Measurements from ENCODE around the gene TLL1. TPM values are rescaled to one million over a fixed set of nuclear protein-coding genes. Genes with fewer than 3 reads are reported as not detected.

Gene TLL1
- total RNA-seq, 2 experiments from 2014 or later: not detected

DNA sequence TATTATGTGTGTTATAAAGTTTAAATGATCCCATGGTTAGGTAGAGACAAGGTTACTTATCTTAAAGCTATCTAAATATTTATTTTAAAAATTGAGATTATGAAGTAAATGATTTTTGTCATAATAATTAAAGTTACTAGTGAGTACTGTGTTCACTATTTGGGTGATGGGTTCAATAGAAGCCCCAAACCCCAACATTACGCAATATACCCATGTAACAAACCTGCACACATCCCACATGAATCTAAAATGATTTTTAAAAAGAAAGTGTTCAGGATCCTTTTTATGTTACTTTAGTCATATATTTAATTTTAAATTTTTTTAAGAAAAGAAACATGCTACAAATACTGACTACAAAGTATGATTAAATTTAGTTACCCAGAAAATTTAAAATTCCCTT, 193.9 kb downstream of the TLL1 start:
- no peak overlapping the region for H3K4me3 Mint-ChIP-seq
- no peaks in the 10 kb centered on the region for H3K9me3 Mint-ChIP-seq
- no peaks in the 10 kb centered on the region for H3K27me3 Mint-ChIP-seq
- ChIA-PET CTCF (no interaction called here), POLR2A (no interaction called here)
- no peak overlapping the region for H3K27ac Mint-ChIP-seq
- no peak for DNase-seq
- H3K4me1 Mint-ChIP-seq: no peaks in the 10 kb centered on the region
- H3K36me3 Mint-ChIP-seq (ENCODE audit: low read depth): no peaks in the 10 kb centered on the region

GRCh38 chr4:166067915-166068314, 194.9 kb downstream of the TLL1 start:
- ChIA-PET CTCF (no interaction called here), POLR2A (no interaction called here)
- Mint-ChIP-seq H3K27me3 (no peaks in the 10 kb centered on the region), H3K4me3 (no peak overlapping the region), H3K4me1 (no peaks in the 10 kb centered on the region), H3K27ac (no peak overlapping the region), H3K9me3 (no peaks in the 10 kb centered on the region), H3K36me3 (ENCODE audit: low read depth) (no peaks in the 10 kb centered on the region)
- DNase-seq: no peak

- no peaks in the 10 kb centered on the region for H3K4me1 Mint-ChIP-seq
- CTCF ChIA-PET: no interaction called here
- no peaks in the 10 kb centered on the region for H3K36me3 Mint-ChIP-seq (ENCODE audit: low read depth)
- POLR2A ChIA-PET: no interaction called here
- H3K27me3 Mint-ChIP-seq: no peaks in the 10 kb centered on the region
- H3K27ac Mint-ChIP-seq: no peak overlapping the region
- H3K9me3 Mint-ChIP-seq: no peaks in the 10 kb centered on the region
- no peak overlapping the region for H3K4me3 Mint-ChIP-seq
- no peak for DNase-seq
These were observed 200.7 kb downstream of the TLL1 start for GRCh38 chr4:166073783-166074182.

DNA sequence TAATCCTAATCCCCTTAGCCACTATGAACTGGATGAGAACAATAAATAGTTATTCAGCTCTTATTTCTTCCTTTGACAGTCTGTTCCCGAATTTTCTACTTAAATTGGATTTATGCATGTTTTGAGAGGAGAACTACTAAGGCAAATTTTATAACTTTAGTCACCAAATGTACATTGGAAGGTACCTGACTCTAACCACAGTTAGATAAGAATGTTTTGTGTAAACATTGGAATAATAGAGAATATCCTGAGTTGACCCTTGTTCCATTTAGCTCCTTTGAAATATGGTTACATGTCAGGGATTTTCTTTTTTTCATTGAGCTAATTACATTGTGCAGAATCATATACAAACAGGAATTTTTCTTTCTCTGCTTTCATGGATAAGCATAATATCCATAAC, 202.6 kb downstream of the TLL1 start:
- no peaks in the 10 kb centered on the region for H3K4me1 Mint-ChIP-seq
- CTCF ChIA-PET: interaction anchor here (1.2 kb wide), 1 partner anchor 13 kb away, joined by 3 read pairs; no protein-coding TSS in a partner anchor
- DNase-seq: no peak
- no peaks in the 10 kb centered on the region for H3K27me3 Mint-ChIP-seq
- no peak overlapping the region for H3K27ac Mint-ChIP-seq
- H3K4me3 Mint-ChIP-seq: no peak overlapping the region
- H3K9me3 Mint-ChIP-seq: no peaks in the 10 kb centered on the region
- POLR2A ChIA-PET: no interaction called here
- no peaks in the 10 kb centered on the region for H3K36me3 Mint-ChIP-seq (ENCODE audit: low read depth)

DNA sequence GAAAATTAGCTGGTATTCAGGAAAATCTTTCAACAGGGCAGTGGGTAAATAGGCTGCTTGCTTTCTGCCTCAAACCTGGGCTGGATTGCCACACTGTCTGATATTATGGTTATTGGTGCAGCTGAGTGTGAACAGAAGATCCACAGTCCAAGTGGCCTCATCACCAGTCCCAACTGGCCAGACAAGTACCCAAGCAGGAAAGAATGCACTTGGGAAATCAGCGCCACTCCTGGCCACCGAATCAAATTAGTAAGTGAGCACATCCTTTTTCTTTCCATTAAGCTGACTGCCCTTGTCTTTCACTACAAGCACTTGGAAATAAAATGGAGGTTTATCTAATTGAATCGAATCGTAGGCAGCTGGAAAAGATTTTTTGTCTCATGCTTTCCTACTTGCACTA, 204.7 kb downstream of the TLL1 start:
- H3K36me3 Mint-ChIP-seq (ENCODE audit: low read depth): no peaks in the 10 kb centered on the region
- H3K27me3 Mint-ChIP-seq: no peaks in the 10 kb centered on the region
- ChIA-PET CTCF (interaction anchor here (0.5 to 1.9 kb wide), 2 partner anchors 14 to 283 kb away, joined by 3 to 4 read pairs; no protein-coding TSS in a partner anchor), POLR2A (no interaction called here)
- no peaks in the 10 kb centered on the region for H3K9me3 Mint-ChIP-seq
- H3K4me1 Mint-ChIP-seq: no peaks in the 10 kb centered on the region
- DNase-seq: no peak
- H3K4me3 Mint-ChIP-seq: no peak overlapping the region
- no peak overlapping the region for H3K27ac Mint-ChIP-seq

DNA sequence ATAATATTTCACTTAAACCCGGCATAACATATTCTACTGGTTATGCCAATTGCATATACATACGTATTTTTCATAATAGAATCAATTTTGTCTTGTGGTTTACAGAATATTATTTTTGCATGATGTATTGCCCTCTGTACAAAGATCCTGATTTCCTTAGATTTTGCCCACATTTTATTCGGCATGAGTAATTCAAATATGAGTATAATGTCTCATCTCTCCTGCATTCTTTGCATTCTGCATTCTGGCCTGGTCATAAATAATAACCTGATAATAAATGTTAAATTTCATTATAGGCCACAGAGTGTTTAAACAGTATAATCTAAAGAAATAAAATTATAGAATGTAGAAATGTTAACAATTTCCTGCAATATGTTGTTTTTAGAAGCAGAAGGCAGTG, 205.3 kb downstream of the TLL1 start:
- Mint-ChIP-seq H3K27ac (no peak overlapping the region), H3K27me3 (no peaks in the 10 kb centered on the region)

DNA sequence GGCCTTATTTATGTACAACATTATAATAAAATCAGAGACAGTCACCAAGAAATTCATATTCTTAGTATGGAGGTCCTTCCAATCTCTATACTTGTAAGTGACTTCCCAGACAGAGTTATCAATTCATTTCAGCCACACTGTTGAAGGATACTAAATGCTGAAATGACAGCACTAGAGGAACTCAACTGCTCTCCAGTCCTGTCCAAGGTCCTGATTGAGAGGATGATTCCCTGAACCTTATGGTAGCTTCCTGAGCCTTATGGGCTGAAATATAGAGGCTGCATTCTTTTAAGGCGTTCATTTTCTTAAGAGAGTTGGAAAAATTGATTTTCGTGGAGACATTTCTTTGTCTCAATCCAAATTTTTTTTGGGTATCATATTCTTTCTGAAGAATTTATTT, 205.9 kb downstream of the TLL1 start:
- H3K9me3 Mint-ChIP-seq: no peaks in the 10 kb centered on the region
- H3K4me1 Mint-ChIP-seq: no peaks in the 10 kb centered on the region
- no peak overlapping the region for H3K27ac Mint-ChIP-seq

More for the DNA sequence above, 205.3 kb downstream of the TLL1 start:
- Mint-ChIP-seq H3K4me3 (no peak overlapping the region), H3K4me1 (no peaks in the 10 kb centered on the region), H3K36me3 (ENCODE audit: low read depth) (no peaks in the 10 kb centered on the region), H3K9me3 (no peaks in the 10 kb centered on the region)
- DNase-seq: no peak
- ChIA-PET CTCF (interaction anchor here (1.9 kb wide), 1 partner anchor 13 kb away, joined by 4 read pairs; no protein-coding TSS in a partner anchor), POLR2A (no interaction called here)

GRCh38 chr4:166087569-166087968, 214.5 kb downstream of the TLL1 start:
- Mint-ChIP-seq H3K4me1 (no peaks in the 10 kb centered on the region), H3K27me3 (no peaks in the 10 kb centered on the region), H3K9me3 (no peaks in the 10 kb centered on the region), H3K27ac (no peak overlapping the region), H3K4me3 (no peak overlapping the region), H3K36me3 (ENCODE audit: low read depth) (no peaks in the 10 kb centered on the region)
- DNase-seq: no peak
- POLR2A ChIA-PET: no interaction called here
- CTCF ChIA-PET: interaction anchor here (1.7 kb wide), 1 partner anchor 594 kb away, joined by 7 read pairs; no protein-coding TSS in a partner anchor

More for the DNA sequence above, 205.9 kb downstream of the TLL1 start:
- Mint-ChIP-seq H3K27me3 (no peaks in the 10 kb centered on the region), H3K4me3 (no peak overlapping the region), H3K36me3 (ENCODE audit: low read depth) (no peaks in the 10 kb centered on the region)
- ChIA-PET CTCF (no interaction called here), POLR2A (no interaction called here)
- no peak for DNase-seq

DNA sequence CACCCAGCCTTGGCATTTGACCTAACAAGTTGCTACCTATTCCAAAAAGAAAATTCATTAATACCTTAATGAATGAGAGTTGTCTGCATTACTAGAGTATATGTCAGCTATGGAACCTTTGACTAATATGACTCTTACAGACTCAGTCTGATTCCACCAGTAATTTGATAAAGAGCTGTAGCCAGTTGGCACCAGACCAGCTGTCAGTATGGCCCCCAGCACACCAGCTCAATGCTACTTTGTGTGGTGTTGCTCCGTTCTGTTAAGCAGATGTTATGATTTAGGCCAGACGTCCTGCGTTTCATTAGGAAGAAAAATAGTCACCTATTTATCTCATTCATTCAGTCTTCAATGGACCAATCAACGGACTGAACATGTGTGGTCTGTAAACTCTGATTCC, 215.5 kb downstream of the TLL1 start:
- H3K4me1 Mint-ChIP-seq: no peaks in the 10 kb centered on the region
- CTCF ChIA-PET: interaction anchor here (0.8 to 1.7 kb wide), 2 partner anchors 13 to 595 kb away, joined by 3 to 7 read pairs; no protein-coding TSS in a partner anchor

DNA sequence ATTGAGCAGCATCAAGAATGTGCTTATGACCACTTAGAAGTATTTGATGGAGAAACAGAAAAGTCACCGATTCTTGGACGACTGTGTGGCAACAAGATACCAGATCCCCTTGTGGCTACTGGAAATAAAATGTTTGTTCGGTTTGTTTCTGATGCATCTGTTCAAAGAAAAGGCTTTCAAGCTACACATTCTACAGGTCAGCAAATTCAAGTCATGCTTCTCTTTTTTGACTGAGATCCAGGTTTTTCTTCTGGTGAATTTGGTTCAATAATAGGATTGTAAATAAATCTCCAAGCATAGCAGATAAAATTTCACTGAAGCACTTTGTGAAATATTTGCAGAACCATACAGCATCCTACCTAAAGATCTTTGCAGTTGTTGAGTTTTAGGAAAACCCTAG, 218.1 kb downstream of the TLL1 start:
- ChIA-PET POLR2A (no interaction called here), CTCF (interaction anchor here (1.1 to 2.5 kb wide), 4 partner anchors 14 to 597 kb away, joined by 4 to 18 read pairs (median 6); no protein-coding TSS in a partner anchor)
- no peaks in the 10 kb centered on the region for H3K4me1 Mint-ChIP-seq
- no peaks in the 10 kb centered on the region for H3K36me3 Mint-ChIP-seq (ENCODE audit: low read depth)
- no peak overlapping the region for H3K4me3 Mint-ChIP-seq
- no peaks in the 10 kb centered on the region for H3K9me3 Mint-ChIP-seq
- H3K27me3 Mint-ChIP-seq: no peaks in the 10 kb centered on the region
- H3K27ac Mint-ChIP-seq: no peak overlapping the region
- no peak for DNase-seq

More for the DNA sequence above, 215.5 kb downstream of the TLL1 start:
- Mint-ChIP-seq H3K4me3 (no peak overlapping the region), H3K36me3 (ENCODE audit: low read depth) (no peaks in the 10 kb centered on the region), H3K9me3 (no peaks in the 10 kb centered on the region), H3K27ac (no peak overlapping the region), H3K27me3 (no peaks in the 10 kb centered on the region)
- POLR2A ChIA-PET: no interaction called here
- DNase-seq: no peak

- H3K4me3 Mint-ChIP-seq: no peak overlapping the region
These were observed 219.0 kb downstream of the TLL1 start for GRCh38 chr4:166091912-166092510.

DNA sequence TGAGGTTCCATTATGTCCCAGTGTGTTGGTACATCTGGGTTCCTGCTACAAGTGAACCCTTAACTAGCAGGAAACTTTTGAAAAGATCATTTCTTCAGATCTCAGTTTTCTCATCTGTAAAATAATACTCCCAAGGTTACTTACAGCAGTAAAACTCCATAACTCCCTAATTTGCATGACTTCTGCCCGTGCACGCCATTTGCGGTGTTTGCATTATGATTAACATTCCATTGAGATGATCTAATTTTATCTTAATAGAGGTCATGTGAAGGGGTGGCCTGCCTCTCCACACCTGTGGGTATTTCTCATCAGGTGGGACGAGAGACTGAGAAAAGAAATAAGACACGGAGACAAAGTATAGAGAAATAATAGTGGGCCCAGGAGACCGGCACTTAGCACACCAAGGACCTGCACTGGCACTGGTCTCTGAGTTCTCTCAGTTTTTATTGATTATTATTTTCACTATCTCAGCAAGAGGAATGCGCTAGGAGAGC, 219.8 kb downstream of the TLL1 start:
- H3K27me3 Mint-ChIP-seq: no peaks in the 10 kb centered on the region
- CTCF ChIA-PET: no interaction called here
- POLR2A ChIA-PET: no interaction called here
- H3K9me3 Mint-ChIP-seq: no peaks in the 10 kb centered on the region
- no peak for DNase-seq
- H3K27ac Mint-ChIP-seq: no peak overlapping the region
- H3K4me1 Mint-ChIP-seq: no peaks in the 10 kb centered on the region
- no peaks in the 10 kb centered on the region for H3K36me3 Mint-ChIP-seq (ENCODE audit: low read depth)
- no peak overlapping the region for H3K4me3 Mint-ChIP-seq

More at GRCh38 chr4:166091912-166092510, 219.0 kb downstream of the TLL1 start:
- no peak overlapping the region for H3K27ac Mint-ChIP-seq
- no peak for DNase-seq
- no peaks in the 10 kb centered on the region for H3K4me1 Mint-ChIP-seq
- H3K27me3 Mint-ChIP-seq: no peaks in the 10 kb centered on the region
- H3K9me3 Mint-ChIP-seq: no peaks in the 10 kb centered on the region
- POLR2A ChIA-PET: no interaction called here
- H3K36me3 Mint-ChIP-seq (ENCODE audit: low read depth): no peaks in the 10 kb centered on the region
- CTCF ChIA-PET: interaction anchor here (0.7 to 2.5 kb wide), 6 partner anchors 15 to 602 kb away, joined by 3 to 18 read pairs (median 4); no protein-coding TSS in a partner anchor

- Mint-ChIP-seq H3K4me3 (no peak overlapping the region), H3K27me3 (no peaks in the 10 kb centered on the region), H3K27ac (no peak overlapping the region), H3K4me1 (no peaks in the 10 kb centered on the region), H3K9me3 (no peaks in the 10 kb centered on the region), H3K36me3 (ENCODE audit: low read depth) (no peaks in the 10 kb centered on the region)
- ChIA-PET POLR2A (no interaction called here), CTCF (no interaction called here)
- no peak for DNase-seq
These were observed 231.6 kb downstream of the TLL1 start for GRCh38 chr4:166104623-166105022.

GRCh38 chr4:166121897-166122296, 248.9 kb downstream of the TLL1 start:
- Mint-ChIP-seq H3K4me1 (no peaks in the 10 kb centered on the region), H3K27me3 (no peaks in the 10 kb centered on the region), H3K36me3 (ENCODE audit: low read depth) (no peaks in the 10 kb centered on the region), H3K9me3 (peaks cover 2% of the 10 kb centered on the region), H3K27ac (no peak overlapping the region), H3K4me3 (no peak overlapping the region)
- DNase-seq: no peak
- POLR2A ChIA-PET: no interaction called here
- CTCF ChIA-PET: no interaction called here

Data from activated CD4-positive, alpha-beta memory T cell treated with anti-CD3 and anti-CD28 coated beads, Interleukin-2, amount 10 ng/mL, durations not matched to agents 7 days and 5 days (primary cell).